HEK293T (cell line): Measurements from ENCODE around the gene PAQR9.

Source experiments
- CTCF ChIA-PET: fragments of 350-600 bp; formaldehyde crosslinking; extraction: SDS; loops from one replicate; lab custom pipeline; 2021; ENCODE audit warnings: antibody characterized with exemption, inconsistent platforms; lab: Yijun Ruan, JAX
- POLR2A ChIA-PET: fragments of 350-600 bp; formaldehyde crosslinking; extraction: SDS; loops from one replicate; lab custom pipeline; 2020; ENCODE audit warnings: antibody characterized with exemption, inconsistent platforms; lab: Yijun Ruan, JAX
- DNase-seq: peaks from one replicate; pipeline ENCODE4 v3.0.0; 2012; ENCODE audit warnings: mixed read lengths; ENCODE audit errors: extremely low spot score
- ARNT ChIP-seq: fragments of 450-650 bp; IDR thresholded peaks from 2 replicates; pipeline ENCODE4 v1.6.1; 2017; ENCODE audit warnings: mild to moderate bottlenecking
- BHLHE40 ChIP-seq: fragments of 450-650 bp; IDR thresholded peaks from 2 replicates; pipeline ENCODE4 v1.6.1; 2016; ENCODE audit warnings: mild to moderate bottlenecking, moderate library complexity, borderline replicate concordance
- CTBP1 ChIP-seq: fragments of 450-650 bp; IDR thresholded peaks from 2 replicates; pipeline ENCODE4 v1.6.1; 2016; ENCODE audit warnings: borderline replicate concordance
- ELF4 ChIP-seq: fragments of 450-650 bp; IDR thresholded peaks from 2 replicates; pipeline ENCODE4 v1.6.1; 2017; ENCODE audit warnings: antibody characterized with exemption
- FOXA1 ChIP-seq: fragments of 450-650 bp; IDR thresholded peaks from 2 replicates; pipeline ENCODE4 v1.6.1; 2016; ENCODE audit warnings: mild to moderate bottlenecking
- FOXK2 ChIP-seq: fragments of 450-650 bp; IDR thresholded peaks from 2 replicates; pipeline ENCODE4 v1.6.1; 2016; ENCODE audit warnings: mild to moderate bottlenecking
- FOXM1 ChIP-seq: fragments of 450-650 bp; IDR thresholded peaks from 2 replicates; pipeline ENCODE4 v1.6.1; 2017; ENCODE audit warnings: mild to moderate bottlenecking, borderline replicate concordance
- HDGF ChIP-seq: fragments of 450-650 bp; IDR thresholded peaks from 2 replicates; pipeline ENCODE4 v1.6.1; 2017; ENCODE audit warnings: antibody characterized with exemption, borderline replicate concordance
- L3MBTL2 ChIP-seq: fragments of 450-650 bp; conservative IDR thresholded peaks from 2 replicates; pipeline ENCODE4 v1.6.1; 2016; ENCODE audit warnings: mild to moderate bottlenecking
- LEF1 ChIP-seq: fragments of 450-650 bp; IDR thresholded peaks from 2 replicates; pipeline ENCODE4 v1.6.1; 2017; ENCODE audit warnings: mild to moderate bottlenecking, borderline replicate concordance
- NFRKB ChIP-seq: fragments of 450-650 bp; IDR thresholded peaks from 2 replicates; pipeline ENCODE4 v1.6.1; 2016; ENCODE audit warnings: mild to moderate bottlenecking, moderate library complexity
- PKNOX1 ChIP-seq: fragments of 450-650 bp; IDR thresholded peaks from 2 replicates; pipeline ENCODE4 v1.6.1; 2016
- SP1 ChIP-seq: fragments of 450-650 bp; IDR thresholded peaks from 2 replicates; pipeline ENCODE4 v1.6.1; 2017
- SUZ12 ChIP-seq: fragments of 450-650 bp; IDR thresholded peaks from 2 replicates; pipeline ENCODE4 v1.6.1; 2016; ENCODE audit warnings: mild to moderate bottlenecking
- TARDBP ChIP-seq: fragments of 450-650 bp; IDR thresholded peaks from 2 replicates; pipeline ENCODE4 v1.6.1; 2016
- ZNF384 ChIP-seq: fragments of 450-650 bp; IDR thresholded peaks from 2 replicates; pipeline ENCODE4 v1.6.1; 2016

The PAQR9 gene

GRCh38 chr3:142950972-142951371 is 12.5 kb downstream of the PAQR9 start:
- no peak for TF ChIP-seq SP1
- no peak for TF ChIP-seq NFRKB
- TF ChIP-seq SUZ12: no peak
- TF ChIP-seq ZNF384: no peak
- TF ChIP-seq FOXM1: no peak
- no peak for TF ChIP-seq TARDBP
- no peak for TF ChIP-seq L3MBTL2
- no peak for TF ChIP-seq ELF4
- TF ChIP-seq ARNT: no peak
- TF ChIP-seq FOXK2: no peak
- CTCF ChIA-PET: interaction anchor here (0.7 kb wide), 1 partner anchor 33 kb away, joined by 3 read pairs; no protein-coding TSS in a partner anchor
- DNase-seq: no peak
- POLR2A ChIA-PET: no interaction called here

- ChIA-PET POLR2A (no interaction called here), CTCF (no interaction called here)
- no peak for DNase-seq
- TF ChIP-seq FOXK2: no peak
- TF ChIP-seq SP1: no peak
- TF ChIP-seq SUZ12: no peak
- TF ChIP-seq FOXA1: no peak
- no peak for TF ChIP-seq LEF1
- TF ChIP-seq ZNF384: no peak
- TF ChIP-seq ELF4: no peak
- TF ChIP-seq ARNT: no peak
- TF ChIP-seq PKNOX1: no peak
- TF ChIP-seq BHLHE40: no peak
- TF ChIP-seq FOXM1: no peak
- no peak for TF ChIP-seq TARDBP
- no peak for TF ChIP-seq L3MBTL2
- no peak for TF ChIP-seq NFRKB
- no peak for TF ChIP-seq CTBP1
- no peak for TF ChIP-seq HDGF
Observed at GRCh38 chr3:142947799-142948575, 15.5 kb downstream of the PAQR9 start.

GRCh38 chr3:142947352-142947751 is 16.1 kb downstream of the PAQR9 start:
- CTCF ChIA-PET: no interaction called here
- DNase-seq: no peak
- TF ChIP-seq HDGF: no peak
- no peak for TF ChIP-seq L3MBTL2
- no peak for TF ChIP-seq BHLHE40
- TF ChIP-seq NFRKB: no peak
- TF ChIP-seq SP1: no peak
- TF ChIP-seq SUZ12: no peak
- no peak for TF ChIP-seq ARNT
- TF ChIP-seq ELF4: no peak
- POLR2A ChIA-PET: no interaction called here

GRCh38 chr3:142946861-142947260 is 16.6 kb downstream of the PAQR9 start:
- no peak for DNase-seq
- POLR2A ChIA-PET: no interaction called here
- TF ChIP-seq ELF4: no peak
- TF ChIP-seq LEF1: no peak
- no peak for TF ChIP-seq FOXA1
- no peak for TF ChIP-seq FOXK2
- no peak for TF ChIP-seq SP1
- no peak for TF ChIP-seq CTBP1
- no peak for TF ChIP-seq HDGF
- TF ChIP-seq ARNT: no peak
- no peak for TF ChIP-seq SUZ12
- no peak for TF ChIP-seq NFRKB
- no peak for TF ChIP-seq BHLHE40
- no peak for TF ChIP-seq TARDBP
- CTCF ChIA-PET: no interaction called here

- POLR2A ChIA-PET: no interaction called here
- CTCF ChIA-PET: interaction anchor here (0.6 kb wide), 1 partner anchor 182 kb away, joined by 3 read pairs; no protein-coding TSS in a partner anchor
- no peak for DNase-seq
- TF ChIP-seq ZNF384 (no peak), BHLHE40 (no peak), FOXA1 (no peak)
Observed at GRCh38 chr3:142945023-142945422, 18.5 kb downstream of the PAQR9 start.

- TF ChIP-seq FOXA1 (no peak), ARNT (no peak), SUZ12 (no peak), BHLHE40 (no peak), ELF4 (no peak), NFRKB (no peak), SP1 (no peak), ZNF384 (no peak), TARDBP (no peak), CTBP1 (no peak), L3MBTL2 (no peak), LEF1 (no peak), PKNOX1 (no peak), FOXM1 (no peak), FOXK2 (no peak), HDGF (no peak)
- ChIA-PET POLR2A (no interaction called here), CTCF (no interaction called here)
- DNase-seq: no peak
Observed at GRCh38 chr3:142944342-142944741, 19.1 kb downstream of the PAQR9 start.
